ENCODE measurements around the gene CPXM2.

The CPXM2 gene

DNA sequence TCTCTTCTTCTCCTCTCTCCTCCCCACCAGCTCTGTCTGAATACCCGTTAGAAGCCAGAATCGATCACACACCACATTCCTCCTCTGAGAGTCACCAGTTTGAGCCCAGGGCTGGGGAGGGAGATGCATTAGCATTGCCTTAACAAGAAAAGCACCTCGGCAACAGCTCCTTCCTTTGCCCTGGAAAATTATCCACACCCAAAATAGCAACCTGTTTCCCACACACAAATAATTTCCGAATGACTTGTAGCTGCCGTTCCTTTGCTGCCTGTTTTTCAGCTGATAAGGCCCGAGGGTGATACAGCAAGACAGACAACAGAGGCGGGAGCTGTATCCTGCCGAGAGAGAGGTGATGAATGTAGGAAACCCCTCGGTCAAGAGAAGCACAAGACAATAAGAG is 91.3 kb downstream of the CPXM2 start:
- no peak for DNase-seq

GRCh38 chr10:123798856-123799255 is 92.8 kb downstream of the CPXM2 start:
- DNase-seq: no peak

DNA sequence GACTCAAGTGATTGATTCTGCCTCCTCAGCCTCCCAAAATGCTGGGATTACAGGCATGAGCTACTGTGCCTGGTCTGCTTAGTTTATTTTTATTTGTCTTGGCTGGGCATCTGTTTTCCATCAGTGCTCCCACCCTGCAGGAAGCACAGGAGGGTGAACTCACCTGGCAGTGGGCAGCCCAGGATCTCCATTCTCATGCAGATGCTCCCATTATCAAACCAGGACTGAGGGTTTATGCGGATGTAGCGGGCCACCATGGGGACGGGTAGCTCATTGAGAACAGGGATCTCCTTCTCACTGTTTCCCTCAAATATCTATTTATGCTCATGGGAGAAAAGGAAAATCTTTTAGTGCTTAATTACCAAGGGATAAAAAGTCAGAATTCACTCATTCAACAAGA is 93.8 kb downstream of the CPXM2 start:
- no peak for DNase-seq

DNA sequence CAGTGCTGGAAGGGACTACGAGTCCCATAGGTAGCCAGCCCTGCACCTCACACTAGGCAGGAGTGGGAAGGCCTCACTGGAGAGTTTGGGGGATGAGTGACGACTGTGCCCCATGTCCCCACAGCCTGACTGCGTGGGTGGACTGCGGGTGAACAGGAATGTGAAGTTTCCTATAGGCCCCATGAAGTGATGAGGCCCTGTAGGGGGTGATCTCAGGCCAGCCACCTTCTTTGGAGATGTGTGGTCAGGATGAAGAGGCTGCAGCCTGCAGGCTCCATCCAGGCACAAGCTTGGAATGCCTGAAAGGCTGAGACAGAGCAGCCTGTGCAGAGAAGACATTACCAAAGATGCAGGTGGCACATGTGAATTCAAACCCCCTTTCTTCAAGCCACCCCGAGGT is 94.9 kb downstream of the CPXM2 start:
- no peak for DNase-seq

- no peak for DNase-seq
Observed at GRCh38 chr10:123795846-123796590, 95.6 kb downstream of the CPXM2 start.

GRCh38 chr10:123795196-123795780 is 96.3 kb downstream of the CPXM2 start:
- no peak for DNase-seq

DNA sequence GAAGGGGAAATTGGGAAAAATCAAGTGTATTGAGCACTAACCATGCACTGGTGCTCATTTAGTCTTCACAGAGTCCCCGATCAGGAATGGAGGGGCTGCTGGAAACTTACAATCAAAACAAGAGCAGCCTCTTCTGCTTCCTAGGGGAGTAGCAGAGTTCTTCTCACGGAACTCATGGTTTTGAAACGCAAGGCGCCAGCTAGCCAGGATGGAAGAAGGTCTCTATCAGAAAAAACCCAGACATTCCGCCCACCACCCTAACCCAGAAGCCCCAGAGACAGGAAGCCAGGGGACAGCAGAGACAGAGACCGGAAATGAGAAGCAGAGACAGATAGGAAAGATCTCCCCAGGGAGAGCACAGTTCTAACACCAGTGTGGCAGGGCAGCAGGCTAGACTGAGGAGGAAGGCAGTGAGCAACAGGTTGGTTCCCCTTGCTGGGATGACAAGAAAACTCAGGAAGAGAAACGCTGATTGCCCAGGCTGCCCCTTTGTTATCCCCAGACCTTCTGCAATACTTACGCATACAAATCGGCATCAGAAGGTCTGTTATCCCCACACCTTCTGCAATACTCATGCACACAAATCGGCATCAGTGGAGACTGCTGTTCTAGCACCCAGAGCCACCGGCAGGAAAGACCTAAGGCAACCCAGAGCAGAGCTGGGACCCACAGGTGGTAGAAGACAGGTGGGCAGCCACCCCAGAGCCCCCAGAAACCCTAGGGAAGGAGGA is 99.2 kb downstream of the CPXM2 start:
- DNase-seq: no peak

DNA sequence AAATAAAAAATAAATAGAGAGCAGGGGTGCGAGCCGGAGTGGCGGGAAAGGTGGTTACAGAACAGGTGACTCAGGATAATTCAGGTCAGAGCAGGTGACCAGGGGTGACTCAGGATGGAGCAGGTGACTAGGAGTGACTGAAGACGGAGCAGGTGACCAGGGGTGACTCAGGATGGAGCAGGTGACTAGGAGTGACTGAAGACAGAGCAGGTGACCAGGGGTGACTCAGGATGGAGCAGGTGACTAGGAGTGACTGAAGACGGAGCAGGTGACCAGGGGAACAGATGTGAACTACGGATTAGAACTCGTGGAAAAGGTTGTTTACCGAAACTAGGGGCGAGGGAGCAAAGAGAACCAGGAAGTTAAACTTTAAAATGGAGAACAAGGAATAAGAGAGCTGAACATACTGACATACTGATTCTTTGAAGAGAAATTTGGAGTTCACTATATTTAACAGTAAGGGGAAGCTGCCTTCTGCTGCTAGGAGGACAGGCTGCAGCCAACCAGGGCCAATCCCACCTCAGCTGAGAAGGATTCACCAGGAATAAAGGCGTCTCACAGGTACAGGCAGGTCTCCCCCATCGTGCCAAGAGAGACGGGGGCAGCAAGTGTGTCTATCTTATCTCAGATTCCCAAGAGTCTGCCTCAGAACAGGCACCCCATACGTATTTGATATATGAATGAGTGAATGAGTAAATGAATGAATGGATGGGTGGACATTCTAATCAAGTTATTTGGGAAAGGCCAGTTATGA is 101.3 kb downstream of the CPXM2 start:
- DNase-seq: no peak

DNA sequence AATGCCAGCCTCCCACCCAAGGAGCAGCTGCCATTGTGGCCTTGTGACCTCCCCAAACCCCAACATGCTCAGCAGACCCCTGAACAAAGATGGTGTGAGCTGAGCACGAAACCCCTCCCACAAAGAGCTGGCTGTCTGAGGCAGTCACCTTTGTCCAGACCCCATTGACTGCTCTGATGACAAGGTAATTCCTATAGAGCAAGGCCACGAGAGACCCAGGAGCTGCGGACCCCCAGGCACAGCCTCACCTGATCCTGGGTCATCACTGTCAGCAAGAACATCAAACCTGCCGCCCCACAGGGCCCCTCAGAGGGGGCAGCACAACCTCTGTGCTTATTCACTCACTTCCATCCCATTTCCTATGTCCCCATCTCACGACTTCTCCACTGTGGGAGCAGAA is 102.6 kb downstream of the CPXM2 start:
- DNase-seq: no peak

DNA sequence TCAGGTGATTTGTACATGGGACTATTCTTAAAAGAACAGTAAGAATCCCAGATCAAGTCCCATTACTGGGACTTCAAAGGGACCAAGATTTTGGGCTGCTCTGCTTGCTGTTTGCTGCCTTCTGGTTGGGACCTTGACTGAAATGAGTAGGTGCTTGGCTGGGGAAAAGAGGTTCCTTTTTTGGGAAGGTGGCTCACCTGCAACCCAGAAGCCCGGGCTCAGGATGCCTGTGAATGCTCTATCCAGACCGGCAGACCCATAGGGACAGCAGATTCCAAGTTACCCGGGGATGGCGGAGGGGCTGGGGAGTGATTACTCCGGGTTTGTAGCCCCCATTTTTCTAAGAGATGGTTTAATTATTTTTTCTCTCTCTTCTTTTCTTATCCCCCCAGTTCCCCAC is 104.0 kb downstream of the CPXM2 start:
- no peak for DNase-seq

DNA sequence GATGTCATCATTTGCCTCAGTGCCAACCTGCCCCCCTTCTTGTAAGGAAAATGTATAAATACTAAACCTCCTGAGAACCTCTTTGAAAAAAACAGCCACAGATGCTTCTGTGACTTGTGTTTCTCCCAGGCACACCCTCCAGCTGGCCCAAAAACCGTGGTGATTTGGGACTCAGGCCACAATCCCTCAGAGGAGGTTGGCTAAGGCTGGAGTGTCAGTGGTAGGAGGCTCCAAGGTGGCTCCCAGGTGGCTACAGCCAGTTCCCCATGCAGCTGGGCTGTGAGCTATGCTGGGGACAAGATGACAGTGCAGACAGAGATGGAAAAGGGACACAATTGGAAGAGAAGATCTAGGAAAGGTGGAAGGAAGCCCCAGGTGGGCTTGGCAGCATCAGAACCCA is 104.7 kb downstream of the CPXM2 start:
- DNase-seq: no peak

DNA sequence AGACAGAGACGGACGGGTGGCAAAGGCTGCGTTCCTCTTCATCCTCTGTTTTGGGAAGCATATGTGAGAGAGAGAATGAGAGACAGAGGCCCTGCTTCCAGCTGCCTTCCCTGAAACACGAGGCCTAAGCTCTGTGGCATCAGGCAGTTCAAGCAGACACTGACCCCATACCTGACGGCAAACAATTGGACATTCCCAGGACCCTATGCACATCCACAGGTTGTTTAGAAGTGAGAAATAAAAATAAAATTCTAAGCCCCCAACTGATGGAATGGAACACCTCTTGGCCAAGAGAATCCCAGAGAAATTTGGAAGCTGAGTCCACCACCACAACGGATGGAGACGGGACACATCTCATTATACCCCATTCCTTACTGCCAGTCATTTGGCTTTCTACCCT is 105.3 kb downstream of the CPXM2 start:
- no peak for DNase-seq

DNA sequence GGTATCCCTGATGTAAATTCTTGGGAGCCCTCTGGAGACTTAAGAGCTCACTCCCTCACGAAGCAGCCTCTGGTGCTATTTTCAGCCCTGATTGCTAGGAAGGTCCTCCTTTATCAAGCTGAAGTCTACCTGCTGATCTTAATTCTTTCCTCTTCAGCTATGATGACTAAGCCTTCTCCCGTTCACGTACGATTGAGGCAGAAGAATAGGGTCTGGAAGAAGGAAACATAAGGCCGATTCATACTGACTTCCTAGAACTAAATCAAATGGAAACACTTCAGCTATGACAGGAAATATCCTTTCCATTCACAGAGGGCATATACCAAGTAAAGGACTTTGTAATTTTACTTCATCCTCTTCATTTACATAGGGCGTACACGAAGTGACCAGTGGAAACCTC is 107.0 kb downstream of the CPXM2 start:
- no peak for DNase-seq

DNA sequence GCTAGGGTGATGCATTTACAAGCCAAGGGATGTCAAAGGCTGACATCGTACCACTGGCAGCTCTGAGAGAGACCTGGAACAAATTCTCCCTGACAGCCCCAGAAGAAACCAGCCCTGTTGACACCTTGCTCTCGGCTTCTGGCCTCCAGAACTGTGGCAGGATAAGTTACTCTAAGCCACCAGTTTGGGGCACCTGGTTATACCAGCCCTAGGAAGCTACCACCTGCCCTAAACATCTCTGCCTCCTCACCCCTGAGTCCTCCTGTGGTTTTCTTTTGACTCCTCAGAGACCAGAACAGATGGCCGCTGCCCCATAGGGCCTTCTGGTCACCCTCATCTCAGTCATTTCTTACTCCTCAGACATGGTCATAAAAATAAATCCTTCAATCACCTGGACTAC is 107.4 kb downstream of the CPXM2 start:
- no peak for DNase-seq

DNA sequence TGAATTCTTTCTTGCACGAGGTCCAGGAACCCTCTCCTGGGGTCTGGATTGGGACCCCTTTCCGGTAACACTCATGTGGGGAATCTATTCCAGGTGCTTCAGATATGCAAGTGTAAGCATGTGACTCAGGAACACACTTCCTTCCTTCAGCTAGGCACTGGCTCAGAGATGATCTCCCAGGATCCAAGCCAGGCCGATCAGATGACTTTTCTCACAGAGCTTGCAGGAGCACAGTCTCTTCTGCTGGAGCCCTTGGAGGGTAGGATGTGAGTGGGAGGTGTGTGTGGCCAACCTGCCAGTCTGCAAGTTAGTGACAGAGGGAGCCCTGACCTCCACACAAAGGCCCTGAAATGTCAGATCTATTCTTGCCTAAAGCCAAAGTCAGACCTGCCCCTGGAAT is 108.3 kb downstream of the CPXM2 start:
- DNase-seq: peak in 1 of 51 donors; percentile 3

- no peak for DNase-seq
Observed at GRCh38 chr10:123782549-123782948, 109.1 kb downstream of the CPXM2 start.

DNA sequence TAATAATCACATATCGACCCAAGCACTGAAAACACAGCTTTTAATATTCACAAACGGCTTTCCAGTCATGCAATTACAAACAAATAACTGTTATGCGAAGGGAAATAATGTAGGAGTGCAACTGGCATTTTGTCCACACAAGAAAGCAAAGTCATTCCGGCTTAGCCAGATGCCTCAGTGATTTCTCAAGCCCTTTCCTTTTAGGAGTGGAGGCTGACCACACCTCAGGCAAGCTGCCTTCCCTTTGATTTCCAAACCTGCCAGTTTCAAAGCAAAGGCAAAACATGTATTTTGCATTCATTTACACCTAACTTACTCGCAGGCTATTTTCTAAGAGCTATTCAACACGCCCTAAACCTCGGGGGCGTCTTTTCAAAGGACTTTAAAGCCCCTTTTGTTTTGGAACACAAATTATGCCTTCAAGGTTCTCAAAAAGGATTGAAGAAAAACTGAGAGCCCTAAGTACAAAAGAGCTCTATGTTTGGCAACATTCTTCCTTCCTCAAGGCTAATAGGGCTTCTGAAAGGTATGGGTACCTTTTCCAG is 109.6 kb downstream of the CPXM2 start:
- DNase-seq: no peak

DNA sequence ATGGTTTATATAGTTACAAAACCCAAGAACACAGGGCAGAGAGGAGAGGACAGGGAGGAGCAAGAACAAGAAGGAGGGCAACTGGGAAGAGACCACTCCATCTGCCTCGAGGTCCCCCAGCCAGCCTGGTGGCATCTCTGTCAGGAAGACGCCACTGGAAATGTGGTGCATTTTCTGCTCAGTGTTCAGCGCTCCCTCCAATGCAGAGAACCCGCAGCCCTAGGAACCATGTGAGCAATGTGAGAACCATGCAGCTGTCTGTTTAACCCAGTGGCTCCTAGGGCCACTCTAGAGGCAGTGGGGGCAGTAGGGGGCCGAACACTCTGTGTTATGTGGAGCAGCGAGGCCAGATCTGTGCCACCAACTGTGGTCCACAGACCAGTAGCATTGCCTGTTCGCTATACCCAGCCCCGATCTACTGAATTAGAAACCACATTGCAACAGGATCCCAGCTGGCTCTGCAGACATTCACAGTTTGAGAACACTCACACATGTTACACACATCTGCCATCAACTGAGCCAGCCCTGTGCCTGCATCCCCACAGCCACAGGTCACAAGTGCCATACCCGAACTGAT is 110.2 kb downstream of the CPXM2 start:
- no peak for DNase-seq

GRCh38 chr10:123778719-123779517 is 112.7 kb downstream of the CPXM2 start:
- no peak for DNase-seq

DNA sequence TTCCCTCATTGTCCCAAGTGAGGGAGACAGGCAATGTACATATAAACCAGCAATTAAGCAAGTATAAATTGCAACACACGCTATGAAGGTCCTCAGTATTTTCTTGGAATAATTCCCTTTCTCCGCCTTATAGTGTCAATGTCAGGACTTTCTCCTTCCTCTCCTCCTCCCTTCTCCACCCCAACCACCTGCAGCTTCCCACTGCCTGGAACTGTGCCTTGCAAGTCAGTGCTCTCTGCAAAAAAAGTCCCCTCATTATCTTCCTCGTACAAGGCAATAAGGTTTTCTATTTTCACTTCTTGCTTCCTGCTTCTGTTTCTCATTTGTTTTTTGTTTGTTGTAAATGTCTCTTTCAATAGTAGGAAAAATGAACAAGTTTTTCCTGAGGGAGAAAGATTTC is 113.7 kb downstream of the CPXM2 start:
- no peak for DNase-seq
